ENCODE results near the gene FUT8. TPM values are rescaled to one million over a fixed set of nuclear protein-coding genes. Genes with fewer than 3 reads are reported as not detected.
A peak's percentile ranks its signal among the peaks of the same experiment; 100 is the strongest.

The FUT8 gene
- total RNA-seq, 1 donor from 2014 or later: 56.6 TPM

- H3K4me3 Mint-ChIP-seq (ENCODE audit: unreplicated experiment): peak overlapping the region; percentile 94
- H3K9me3 Mint-ChIP-seq (ENCODE audit: unreplicated experiment): peaks cover 10% of the 10 kb centered on the region
- TF ChIP-seq CTCF (IDR thresholded peaks at IDR 0.05; ENCODE audit: partially characterized antibody, unreplicated experiment): no peak
- H3K27me3 Mint-ChIP-seq (ENCODE audit: unreplicated experiment): peaks cover 4% of the 10 kb centered on the region
- peak overlapping the region; percentile 90 for H3K27ac Mint-ChIP-seq (ENCODE audit: unreplicated experiment)
- peaks cover 14% of the 10 kb centered on the region for H3K4me1 Mint-ChIP-seq (ENCODE audit: low read depth, unreplicated experiment)
- DNase-seq: no peak
- H3K36me3 Mint-ChIP-seq (ENCODE audit: unreplicated experiment): no peaks in the 10 kb centered on the region
Observed at GRCh38 chr14:65413739-65414045, 1.2 kb downstream of the FUT8 start.

GRCh38 chr14:65414961-65415589, 2.5 kb downstream of the FUT8 start:
- Mint-ChIP-seq H3K9me3 (ENCODE audit: unreplicated experiment) (peaks cover 10% of the 10 kb centered on the region), H3K27me3 (ENCODE audit: unreplicated experiment) (peaks cover 4% of the 10 kb centered on the region), H3K36me3 (ENCODE audit: unreplicated experiment) (no peaks in the 10 kb centered on the region), H3K4me3 (ENCODE audit: unreplicated experiment) (peak overlapping the region; percentile 38), H3K4me1 (ENCODE audit: low read depth, unreplicated experiment) (peaks cover 14% of the 10 kb centered on the region), H3K27ac (ENCODE audit: unreplicated experiment) (no peak overlapping the region)
- no peak for DNase-seq
- TF ChIP-seq CTCF (IDR thresholded peaks at IDR 0.05; ENCODE audit: partially characterized antibody, unreplicated experiment): peak; percentile 42

- Mint-ChIP-seq H3K9me3 (ENCODE audit: unreplicated experiment) (peaks cover 10% of the 10 kb centered on the region), H3K27me3 (ENCODE audit: unreplicated experiment) (peaks cover 4% of the 10 kb centered on the region), H3K4me3 (ENCODE audit: unreplicated experiment) (no peak overlapping the region), H3K36me3 (ENCODE audit: unreplicated experiment) (no peaks in the 10 kb centered on the region), H3K4me1 (ENCODE audit: low read depth, unreplicated experiment) (peaks cover 14% of the 10 kb centered on the region), H3K27ac (ENCODE audit: unreplicated experiment) (no peak overlapping the region)
- TF ChIP-seq CTCF (IDR thresholded peaks at IDR 0.05; ENCODE audit: partially characterized antibody, unreplicated experiment): no peak
- no peak for DNase-seq
Observed at GRCh38 chr14:65415613-65416012, 3.1 kb downstream of the FUT8 start.

- Mint-ChIP-seq H3K4me1 (ENCODE audit: low read depth, unreplicated experiment) (peaks cover 5% of the 10 kb centered on the region), H3K4me3 (ENCODE audit: unreplicated experiment) (no peak overlapping the region), H3K27ac (ENCODE audit: unreplicated experiment) (no peak overlapping the region), H3K36me3 (ENCODE audit: unreplicated experiment) (no peaks in the 10 kb centered on the region), H3K27me3 (ENCODE audit: unreplicated experiment) (no peaks in the 10 kb centered on the region), H3K9me3 (ENCODE audit: unreplicated experiment) (no peaks in the 10 kb centered on the region)
- TF ChIP-seq CTCF (IDR thresholded peaks at IDR 0.05; ENCODE audit: partially characterized antibody, unreplicated experiment): no peak
- no peak for DNase-seq
Observed at GRCh38 chr14:65419593-65420252, 7.2 kb downstream of the FUT8 start.

GRCh38 chr14:65421201-65421981, 8.9 kb downstream of the FUT8 start:
- Mint-ChIP-seq H3K4me3 (ENCODE audit: unreplicated experiment) (no peak overlapping the region), H3K27ac (ENCODE audit: unreplicated experiment) (no peak overlapping the region), H3K9me3 (ENCODE audit: unreplicated experiment) (no peaks in the 10 kb centered on the region), H3K27me3 (ENCODE audit: unreplicated experiment) (no peaks in the 10 kb centered on the region), H3K4me1 (ENCODE audit: low read depth, unreplicated experiment) (no peaks in the 10 kb centered on the region), H3K36me3 (ENCODE audit: unreplicated experiment) (no peaks in the 10 kb centered on the region)
- DNase-seq: no peak
- no peak for TF ChIP-seq CTCF (IDR thresholded peaks at IDR 0.05; ENCODE audit: partially characterized antibody, unreplicated experiment)

Data from glutamatergic neuron (in vitro differentiated cells).